Right lobe of liver (tissue), 6 donors: ENCODE data around the gene TEAD2. TPM values are rescaled to one million over a fixed set of nuclear protein-coding genes. Genes with fewer than 3 reads are reported as not detected.

Experiments
- ATAC-seq, 4 donors: fragments of 200-7000 bp; cut with Tn5 transposase; one replicate each; pipeline ENCODE4 v1.9.1; 2020; ENCODE audit warnings: mild to moderate bottlenecking in 4 of 4, moderate library complexity in 4 of 4
- DNase-seq, 3 donors: peaks; one replicate each; pipeline ENCODE4 v3.0.0-alpha.2; 2020
- H3K27ac ChIP-seq, 3 donors: fragments of 200-600 bp; one replicate each; pipeline ENCODE4 v1.8.0; 2022
- H3K27me3 ChIP-seq, 2 donors: fragments of 200-600 bp; one replicate each; pipeline ENCODE4 v1.8.0; 2022
- H3K36me3 ChIP-seq, 4 donors: fragments of 200-600 bp; sonication (generic) in 1 of 4; one replicate each; pipeline versions ENCODE4 v1.5.1 to v1.8.0; 2017 to 2022; ENCODE audit warnings: control low read depth in 1 of 4
- H3K4me1 ChIP-seq, 4 donors: fragments of 200-600 bp; sonication (generic) in 1 of 4; one replicate each; pipeline versions ENCODE4 v1.5.1 to v1.8.0; 2017 to 2022; ENCODE audit warnings: control low read depth in 1 of 4
- H3K4me3 ChIP-seq, 3 donors: fragments of 200-600 bp; one replicate each; pipeline ENCODE4 v1.8.0; 2022
- H3K9me3 ChIP-seq, 4 donors: fragments of 200-600 bp; sonication (generic) in 1 of 4; one replicate each; pipeline versions ENCODE4 v1.5.1 to v1.8.0; 2017 to 2022; ENCODE audit warnings: control low read depth in 1 of 4
- CTCF ChIP-seq, 4 donors: fragments of 200-600 bp in 3 of 4; fragments of 450-650 bp in 1 of 4; IDR thresholded peaks; one replicate each; pipeline versions ENCODE4 v1.5.1 to v1.8.0; 2016 to 2022; ENCODE audit warnings: antibody characterized with exemption in 4 of 4, mild to moderate bottlenecking in 2 of 4
- POLR2A ChIP-seq: fragments of 450-650 bp; IDR thresholded peaks from one replicate; pipeline ENCODE4 v1.6.1; 2017; ENCODE audit warnings: antibody characterized with exemption, mild to moderate bottlenecking
- WGBS: methylation state at CpG from one replicate; pipeline ENCODE4 v1.1.6; 2018; ENCODE audit warnings: low coverage, low lambda C conversion rate; ENCODE audit not compliant: insufficient coverage; ENCODE audit errors: missing lambda C conversion rate; 5-methylcytosine and 5-hydroxymethylcytosine counted together
- intact Hi-C, 2 donors: fragments of 100-400 bp; cut with DNase I; formaldehyde crosslinking; loops; one replicate each; pipeline versions ENCODE4 v1.11.2 to v1.14.1; 2022
- total RNA-seq, 6 experiments: library from RNA; depleted of rRNA in 2 of 6; stranded (reverse); fragments of >200 nt in 2 of 6; fragmentation: NEBNext Ultra II Directional in 3 of 6; extraction: Animal tissue kit (Norgen Biotek cat#: 25700) in 3 of 6; gene quantifications; one replicate each; pipeline versions ENCODE4 v1.1.0 to v1.2.4, GENCODE V29; 2016 to 2023
- donor health status: DM: no; HTN: yes; CAD: no.
- donor health status: DM: no; HTN: no; CAD: no.
- donor health status: DM: no; HTN: no; CAD: no.
- donor health status: DM: no; HTN: yes; CAD: no.
- donor health status: DM: no; HTN: yes; CAD: no.

TEAD2 gene
- total RNA-seq, 6 experiments from 2014 or later, result 3.3 to 8.9 (median 5.3) TPM

DNA sequence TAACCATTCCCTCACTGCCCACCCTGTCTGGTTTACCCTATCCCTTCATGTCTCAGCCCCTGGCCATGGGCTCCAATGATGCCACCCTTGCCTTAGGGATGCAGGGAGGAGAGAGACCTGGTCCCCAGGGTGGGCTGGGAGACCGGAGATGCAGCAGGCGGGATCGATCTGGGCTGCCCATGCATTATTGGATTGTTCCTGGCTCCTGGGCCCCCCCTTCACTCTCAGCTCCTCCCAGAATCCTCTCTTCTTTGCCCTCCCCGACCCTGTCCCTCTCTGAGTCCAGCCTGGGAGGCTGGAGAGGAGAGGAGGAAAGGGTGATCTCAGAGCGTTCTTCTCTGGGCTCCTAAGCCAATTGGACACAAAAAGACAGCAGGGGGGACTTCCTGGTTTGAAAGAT is 31.7 kb upstream of the TEAD2 start:
- TF ChIP-seq CTCF (IDR thresholded peaks at IDR 0.05) (no peak), POLR2A (no peak)
- no peaks in the 10 kb centered on the region for H3K36me3 ChIP-seq
- no peaks in the 10 kb centered on the region for H3K4me1 ChIP-seq
- ATAC-seq (no peak), DNase-seq (no peak)
- H3K4me3 ChIP-seq, result no peak overlapping the region
- H3K27ac ChIP-seq, result no peak overlapping the region
- no peaks in the 10 kb centered on the region for H3K9me3 ChIP-seq
- peaks cover 0 to 5% of the 10 kb centered on the region in 2 donors for H3K27me3 ChIP-seq
- intact Hi-C loops, result loop anchor here in 1 of 2 donors (2.0 kb wide), 1 partner anchor 49 kb away; no protein-coding TSS in a partner anchor
- 46% methylated on average over 2 of the region's 5 CpGs for WGBS

DNA sequence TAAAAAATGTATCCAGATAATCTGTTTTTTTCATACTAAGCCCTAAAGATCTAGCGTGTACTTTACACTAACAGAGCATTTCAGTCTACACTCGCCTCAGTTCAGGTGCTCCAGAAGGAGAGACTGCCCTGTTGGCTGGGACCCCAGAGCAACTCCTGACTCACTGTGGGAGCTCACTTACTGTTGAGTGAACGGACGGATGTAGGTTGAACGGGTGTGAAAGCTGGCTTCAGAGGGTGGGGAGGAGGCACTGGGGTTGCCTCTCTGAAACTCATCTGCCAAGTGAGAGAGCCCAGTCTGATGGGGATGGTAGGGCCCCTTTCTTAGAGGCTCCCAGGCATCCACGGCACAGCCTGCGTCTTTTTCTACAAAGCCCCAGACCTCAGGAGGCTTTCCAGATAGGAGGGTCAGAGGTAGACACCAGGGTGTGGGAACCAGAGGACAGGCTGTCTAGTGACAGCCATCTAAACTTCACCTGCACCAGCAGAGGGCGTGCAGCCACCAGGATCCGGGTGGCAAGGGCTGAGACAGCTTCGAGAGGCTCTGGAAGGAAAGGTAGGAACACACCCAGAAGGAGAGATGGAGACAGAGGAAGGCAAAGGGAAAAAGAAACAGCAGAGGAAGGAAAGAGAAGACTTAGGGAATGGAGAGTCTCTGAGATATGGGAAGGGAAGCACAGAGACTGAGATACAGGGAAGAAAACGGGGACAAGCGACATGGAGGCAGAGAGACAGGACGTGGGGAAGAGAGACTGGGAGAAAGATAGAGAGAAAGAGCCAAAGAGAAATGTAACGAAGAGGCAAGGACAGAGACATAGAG is 29.6 kb upstream of the TEAD2 start:
- intact Hi-C loops, result loop anchor here in 1 of 2 donors (2.0 kb wide), 1 partner anchor 51 kb away; no protein-coding TSS in a partner anchor
- H3K36me3 ChIP-seq, result no peaks in the 10 kb centered on the region
- WGBS, result 24% methylated on average over 10 of the region's 14 CpGs
- ATAC-seq, result peak; percentile 86 to 92 (median 89)
- peak; percentile 78 to 81 (median 79) for DNase-seq
- no peak overlapping the region for H3K27ac ChIP-seq
- peak; percentile 79 to 83 (median 81) for TF ChIP-seq CTCF (IDR thresholded peaks at IDR 0.05)
- no peak for TF ChIP-seq POLR2A
- peaks cover 0 to 5% of the 10 kb centered on the region in 2 donors for H3K27me3 ChIP-seq
- H3K4me1 ChIP-seq, result no peaks in the 10 kb centered on the region
- no peaks in the 10 kb centered on the region for H3K9me3 ChIP-seq
- no peak overlapping the region for H3K4me3 ChIP-seq

DNA sequence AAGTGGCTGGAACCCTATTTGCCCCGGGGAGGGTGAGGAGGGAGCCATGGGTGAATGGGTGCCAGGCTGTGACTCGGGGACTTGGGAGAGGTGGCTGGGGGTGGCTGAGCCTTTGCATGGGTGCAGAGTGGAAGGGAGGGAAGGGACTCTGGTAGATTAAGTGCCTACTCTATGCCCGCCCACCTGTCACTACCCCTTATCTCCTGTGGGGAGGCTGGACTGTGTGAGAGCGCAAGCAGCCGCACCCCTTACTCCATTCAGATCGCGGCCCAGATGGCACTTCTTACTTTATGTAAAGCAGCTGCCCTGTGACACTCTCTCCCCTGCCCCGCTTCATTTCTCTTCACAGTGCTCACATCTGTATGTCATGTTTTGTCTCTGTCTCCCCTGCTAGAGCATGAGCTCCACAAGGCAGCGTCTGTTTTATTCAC is 28.7 kb upstream of the TEAD2 start:
- whole genome bisulfite sequencing, result 39% methylated on average over 8 of the region's 9 CpGs
- no peaks in the 10 kb centered on the region for H3K4me1 ChIP-seq
- no peak for ATAC-seq
- peaks cover 0 to 5% of the 10 kb centered on the region in 2 donors for H3K27me3 ChIP-seq
- intact Hi-C loops, result no loop called here
- no peak overlapping the region for H3K4me3 ChIP-seq
- H3K36me3 ChIP-seq, result no peaks in the 10 kb centered on the region
- TF ChIP-seq POLR2A (no peak), CTCF (IDR thresholded peaks at IDR 0.05) (no peak)
- no peaks in the 10 kb centered on the region for H3K9me3 ChIP-seq
- no peak overlapping the region for H3K27ac ChIP-seq
- DNase-seq, result no peak

GRCh38 chr19:49390131-49390928 is 28.1 kb upstream of the TEAD2 start:
- H3K36me3 ChIP-seq, result no peaks in the 10 kb centered on the region
- intact Hi-C loops, result no loop called here
- no peak for TF ChIP-seq POLR2A
- TF ChIP-seq CTCF (IDR thresholded peaks at IDR 0.05), result no peak
- H3K27ac ChIP-seq, result no peak overlapping the region
- DNase-seq (no peak), ATAC-seq (no peak)
- no peak overlapping the region for H3K4me3 ChIP-seq
- H3K27me3 ChIP-seq, result peaks cover 0 to 5% of the 10 kb centered on the region in 2 donors
- H3K4me1 ChIP-seq, result no peaks in the 10 kb centered on the region
- no peaks in the 10 kb centered on the region for H3K9me3 ChIP-seq
- WGBS, result 43% methylated on average over 7 of the region's 26 CpGs
